HG02642 (cell line): ENCODE results near the gene ANKRD30A.
"Not testable (repeated sequence)": the region's sequence is repeated elsewhere in the genome, so short reads cannot be mapped to it uniquely, and the experiment has no call there.

ENCODE experiments used
- ATAC-seq: cut with Tn5 transposase; IDR thresholded peaks from one replicate; pipeline ENCODE4 v1.9.1; 2021; ENCODE audit warnings: mild to moderate bottlenecking; ENCODE audit not compliant: unreplicated experiment, poor library complexity

Gene ANKRD30A

DNA sequence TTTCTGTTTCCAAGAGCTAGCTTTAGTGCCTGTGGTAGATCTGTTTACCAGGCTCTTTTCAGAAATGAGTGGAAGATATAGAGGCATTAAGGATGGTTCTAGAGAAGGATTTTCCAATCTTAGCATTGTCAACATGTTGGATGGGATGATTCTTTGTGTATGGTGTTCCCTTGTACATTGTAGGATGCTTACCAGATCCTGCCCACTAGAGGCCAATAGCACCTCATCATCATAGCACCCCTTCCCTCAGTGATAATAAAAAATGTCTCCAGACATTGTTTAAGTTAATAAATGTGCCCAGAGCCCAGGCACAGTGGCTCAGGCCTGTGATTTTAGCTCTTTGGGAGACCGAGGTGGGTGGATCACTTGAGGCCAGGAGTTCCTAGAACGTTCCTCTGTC, 121.2 kb downstream of the ANKRD30A start:
- no peak for ATAC-seq

DNA sequence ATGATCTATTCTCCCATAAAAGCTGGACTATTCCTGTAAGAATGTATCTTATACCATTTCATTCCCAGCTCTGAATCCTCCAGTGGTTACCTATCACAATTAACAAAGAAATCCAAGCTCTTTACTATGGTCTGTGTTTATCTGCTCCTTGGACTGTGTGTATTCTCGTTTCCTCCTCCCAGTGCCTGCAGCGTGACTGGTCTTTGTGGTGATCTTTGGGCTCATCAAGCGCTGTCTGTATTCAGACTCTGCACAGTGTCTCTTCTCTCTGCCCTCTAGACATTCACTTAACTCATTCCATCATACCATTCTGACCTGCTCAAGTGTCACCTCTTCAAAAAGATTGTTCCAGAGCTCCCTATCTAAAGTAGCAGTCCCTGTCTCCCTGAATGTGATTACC, 130.4 kb downstream of the ANKRD30A start:
- not testable (repeated sequence) for ATAC-seq

DNA sequence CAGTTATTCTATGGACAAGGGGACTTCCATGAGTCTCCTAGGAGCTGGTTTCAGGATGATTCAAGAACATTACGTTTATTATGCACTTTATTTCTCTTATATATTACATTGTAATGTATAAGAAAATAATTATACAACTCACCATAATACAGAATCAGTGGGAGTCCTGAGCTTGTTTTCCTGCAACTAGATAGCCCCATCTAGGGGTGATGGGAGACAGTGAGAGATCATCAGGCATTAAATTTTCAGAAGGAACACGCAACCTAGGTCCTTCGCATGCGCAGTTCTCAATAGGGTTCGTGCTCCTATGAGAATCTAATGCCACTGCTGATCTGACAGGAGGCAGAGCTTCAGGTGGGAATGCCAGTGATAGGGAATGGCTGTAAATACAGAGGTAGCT, 137.9 kb downstream of the ANKRD30A start:
- no peak for ATAC-seq

DNA sequence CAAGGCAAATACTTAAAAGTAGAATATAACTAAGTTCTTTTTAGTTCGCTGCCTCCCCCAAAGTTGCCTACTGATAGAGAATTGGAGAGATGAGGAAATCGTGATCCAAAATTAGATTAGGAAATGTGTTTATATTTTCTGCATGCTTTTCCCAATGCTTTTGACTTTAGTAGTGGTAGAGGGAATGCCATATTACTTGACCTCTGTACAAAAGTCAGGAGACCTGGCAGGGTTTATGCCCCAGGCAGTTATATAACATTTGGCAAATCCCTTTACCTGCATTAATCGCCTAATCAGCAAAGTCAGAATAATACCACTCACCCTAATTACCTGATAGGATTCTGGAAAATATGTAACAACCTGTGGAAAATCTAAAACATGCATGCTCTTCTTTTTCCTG, 142.9 kb downstream of the ANKRD30A start:
- ATAC-seq: no peak

DNA sequence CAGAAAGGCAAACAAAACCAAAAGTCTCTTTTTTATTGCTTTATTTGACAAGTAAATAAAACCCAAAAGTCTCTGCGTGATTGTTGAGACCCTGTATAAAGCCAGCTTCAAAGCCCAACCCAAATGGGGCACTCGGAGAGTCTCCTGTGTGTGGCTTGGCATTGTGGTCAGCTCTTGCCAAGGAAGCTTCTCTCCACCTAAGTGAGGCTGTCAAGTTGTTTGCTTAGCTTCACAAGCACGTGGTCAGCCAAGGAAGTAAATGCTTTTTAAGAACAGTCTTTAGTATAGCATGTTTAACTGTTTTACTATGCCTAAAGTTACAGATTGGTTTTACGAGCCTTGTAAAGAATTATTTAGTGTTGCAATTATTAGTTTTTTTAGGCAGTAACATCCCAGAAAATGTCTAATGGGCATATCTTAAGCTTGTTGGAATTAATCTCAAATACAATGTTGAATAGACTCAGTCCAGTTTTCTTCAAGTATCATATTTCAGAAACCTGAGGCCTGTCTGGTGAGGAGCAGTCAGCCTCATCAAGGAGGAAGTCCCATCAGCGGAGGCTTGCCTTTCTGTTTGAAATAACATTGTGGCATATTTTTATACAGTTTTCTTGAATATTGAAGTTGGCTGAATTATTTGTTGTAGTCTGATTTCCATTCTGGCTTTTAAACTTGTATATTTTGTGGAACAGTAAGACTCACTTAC, 144.3 kb downstream of the ANKRD30A start:
- no peak for ATAC-seq

DNA sequence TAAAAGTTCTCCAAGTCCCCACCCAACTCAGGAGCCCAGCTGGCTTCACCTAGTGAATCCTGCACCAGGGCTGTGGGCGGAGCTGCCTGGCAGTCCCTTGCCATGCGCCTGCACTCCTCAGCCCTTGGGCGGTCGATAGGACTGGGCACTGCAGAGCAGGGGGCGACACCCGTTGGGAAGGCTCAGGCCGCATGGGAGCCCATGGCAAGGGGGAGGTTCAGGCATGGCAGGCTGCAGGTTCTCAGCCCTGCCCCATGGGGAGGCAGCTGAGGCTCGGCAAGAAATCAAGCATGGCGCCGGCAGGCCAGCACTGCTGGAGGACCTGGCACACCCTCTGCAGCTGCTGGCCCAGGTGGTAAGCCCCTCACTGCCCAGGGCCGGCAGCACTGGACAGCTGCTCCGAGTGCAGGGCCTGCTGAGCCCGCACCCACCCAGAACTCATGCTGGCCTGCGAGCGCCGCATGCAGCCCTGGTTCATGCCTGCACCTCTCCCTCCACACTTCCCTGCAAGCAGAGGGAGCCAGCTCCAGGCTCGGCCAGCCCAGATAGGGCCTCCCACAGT, 149.9 kb downstream of the ANKRD30A start:
- no peak for ATAC-seq

DNA sequence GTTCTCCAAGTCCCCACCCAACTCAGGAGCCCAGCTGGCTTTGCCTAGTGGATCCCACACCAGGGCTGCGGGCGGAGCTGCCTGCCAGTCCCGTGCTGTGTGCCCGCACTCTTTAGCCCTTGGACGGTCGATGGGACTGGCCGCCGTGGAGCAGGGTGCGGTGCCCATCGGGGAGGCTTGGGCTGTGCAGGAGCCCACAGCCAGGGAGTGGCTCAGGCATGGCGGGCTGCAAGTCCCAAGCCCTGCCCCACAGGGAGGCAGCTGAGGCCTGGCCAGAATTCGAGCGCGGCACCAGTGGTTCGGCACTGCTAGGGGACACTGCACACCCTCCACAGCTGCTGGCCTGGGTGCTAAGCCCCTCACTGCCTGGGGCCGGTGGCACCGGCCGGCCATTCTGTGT, 159.7 kb downstream of the ANKRD30A start:
- ATAC-seq: no peak

DNA sequence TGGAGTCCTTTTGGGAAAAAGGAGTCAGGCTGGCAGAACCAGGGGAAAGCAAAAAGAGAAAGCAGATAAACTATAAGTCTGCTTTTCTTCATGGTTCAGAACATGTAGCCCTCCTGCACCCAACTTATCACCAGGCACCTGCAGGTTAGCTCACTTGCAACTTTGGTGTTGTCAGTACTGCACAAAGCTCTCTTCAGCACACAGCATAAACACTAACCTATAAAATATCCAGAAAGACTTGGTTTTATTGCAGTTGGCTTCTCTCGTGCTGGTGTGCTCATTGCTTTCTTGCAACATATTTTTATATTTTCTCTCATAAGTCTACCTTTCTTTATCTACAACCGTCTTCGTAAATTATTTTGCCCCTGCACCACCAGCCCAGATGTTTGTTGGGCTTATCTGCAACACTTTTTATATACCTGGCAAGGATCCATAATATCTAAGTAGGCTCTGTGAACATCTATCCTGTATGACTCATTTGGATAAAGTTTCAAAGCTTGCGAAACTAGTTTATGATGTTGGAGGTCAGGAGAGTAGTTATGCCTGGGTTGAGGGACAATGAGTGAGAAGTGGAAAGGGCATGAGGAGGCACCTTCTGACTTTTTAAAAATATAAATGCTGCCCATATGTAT, 164.6 kb downstream of the ANKRD30A start:
- ATAC-seq: no peak

DNA sequence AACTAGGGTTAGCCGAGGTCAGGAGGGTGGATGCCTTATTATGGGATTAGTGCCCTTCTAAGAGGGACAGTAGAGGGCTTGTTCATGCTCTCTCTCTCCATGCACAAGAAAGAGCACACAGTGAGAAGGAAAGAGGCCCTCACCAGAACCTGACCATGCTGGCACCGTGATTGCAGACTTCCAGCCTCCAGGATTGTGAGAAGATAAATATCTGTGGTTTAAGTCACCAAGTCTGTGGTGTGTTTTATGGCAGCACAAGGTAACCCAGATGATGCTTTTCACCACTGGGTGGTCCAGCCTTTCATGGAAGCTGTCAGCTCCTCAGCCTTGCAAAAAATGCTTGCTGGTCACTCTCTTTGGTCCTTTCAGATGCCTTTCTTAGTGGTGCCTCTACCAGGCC, 175.9 kb downstream of the ANKRD30A start:
- no peak for ATAC-seq

DNA sequence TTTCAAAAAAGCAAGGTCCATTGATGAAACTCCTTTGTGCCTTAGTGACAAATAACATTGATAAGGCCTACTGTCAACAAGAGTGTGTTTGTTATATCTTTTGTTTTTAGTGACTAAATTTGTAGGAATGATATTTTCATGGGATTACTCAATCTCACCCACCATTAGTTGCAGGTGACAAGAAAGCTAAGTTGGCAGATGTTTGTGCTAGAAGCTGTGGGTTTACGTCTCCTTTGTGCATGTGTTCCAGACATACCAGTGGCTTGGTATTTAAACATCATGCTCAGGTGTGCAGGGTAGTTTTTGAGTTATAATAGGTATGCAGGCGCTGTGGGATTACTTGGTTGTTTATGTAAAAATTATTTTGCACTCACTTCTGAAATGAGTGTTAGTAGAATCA, 178.6 kb downstream of the ANKRD30A start:
- ATAC-seq: no peak

DNA sequence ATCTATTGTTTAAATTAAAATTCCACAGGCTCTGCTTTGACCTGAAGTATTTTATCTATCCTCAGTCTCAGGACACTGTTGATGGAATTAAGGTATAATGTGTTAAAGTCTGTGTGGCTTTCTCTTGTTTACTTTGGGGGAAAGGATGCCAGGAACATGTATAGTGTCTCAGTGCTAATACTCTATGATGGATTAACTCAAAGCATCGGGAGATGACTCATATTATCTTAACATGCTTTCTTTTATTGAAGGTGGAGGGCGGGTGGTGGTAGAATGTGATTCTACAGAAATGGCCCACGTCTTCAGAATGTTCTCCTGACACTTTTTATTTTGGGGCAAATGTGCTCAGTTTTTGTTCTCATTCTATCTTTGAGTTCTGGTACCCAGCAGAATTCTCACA, 189.0 kb downstream of the ANKRD30A start:
- no peak for ATAC-seq

DNA sequence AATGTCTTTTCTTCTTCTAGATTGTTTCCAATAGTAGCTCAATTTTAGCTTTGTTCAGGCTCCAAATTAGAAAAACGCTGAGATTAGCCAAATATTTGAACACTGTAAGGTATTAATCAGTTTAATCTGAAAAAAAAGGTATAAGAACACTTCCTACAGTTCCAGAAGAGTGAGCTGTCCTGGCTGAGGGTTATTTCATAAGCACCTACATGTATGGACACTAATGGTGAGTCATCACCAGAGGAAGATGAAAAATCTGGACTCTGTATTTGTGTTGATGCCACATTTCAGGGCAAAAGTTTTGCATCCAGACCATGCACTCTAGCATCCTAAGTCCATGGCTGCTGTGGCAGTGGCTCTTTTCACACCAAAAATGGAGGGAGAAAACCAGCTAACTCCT, 189.5 kb downstream of the ANKRD30A start:
- ATAC-seq: no peak

DNA sequence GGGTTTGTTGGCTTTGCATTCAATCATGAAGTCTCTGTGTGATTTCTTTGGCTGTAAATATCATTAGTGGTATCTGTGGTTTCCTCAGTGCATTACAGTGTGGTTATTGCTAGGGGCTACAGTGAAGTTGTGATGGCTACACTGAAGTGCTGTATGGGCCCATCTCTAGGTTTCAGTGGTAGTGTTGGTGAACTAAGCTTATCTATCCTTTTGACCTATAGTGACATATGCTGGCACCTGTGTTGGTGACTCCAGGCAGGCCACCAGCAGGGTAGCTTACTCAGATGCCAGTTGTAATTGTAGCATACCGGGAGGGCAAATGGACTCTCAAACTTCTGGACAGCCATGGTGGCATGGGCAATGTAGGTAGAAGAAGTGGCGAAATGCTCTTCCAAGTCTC, 219.0 kb downstream of the ANKRD30A start:
- no peak for ATAC-seq

DNA sequence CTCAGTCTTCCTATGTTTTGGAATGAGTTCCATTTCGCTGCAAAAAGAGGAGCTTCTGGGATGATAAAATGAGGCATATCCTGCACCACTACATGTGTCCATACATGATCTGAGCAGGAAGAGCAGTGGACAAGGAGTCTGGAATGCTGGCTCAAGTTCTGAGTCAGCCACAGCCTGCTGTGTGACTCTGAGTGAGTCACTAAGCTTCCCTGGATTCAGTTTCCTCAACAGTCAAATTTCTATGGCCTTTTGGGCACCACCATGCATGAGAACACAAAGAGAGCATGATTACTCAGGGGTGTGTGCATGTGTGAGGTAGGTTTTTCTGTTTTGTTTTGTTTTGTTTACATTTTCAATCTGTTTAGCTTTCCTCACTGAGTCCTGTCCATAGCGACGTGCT, 254.6 kb downstream of the ANKRD30A start:
- no peak for ATAC-seq

DNA sequence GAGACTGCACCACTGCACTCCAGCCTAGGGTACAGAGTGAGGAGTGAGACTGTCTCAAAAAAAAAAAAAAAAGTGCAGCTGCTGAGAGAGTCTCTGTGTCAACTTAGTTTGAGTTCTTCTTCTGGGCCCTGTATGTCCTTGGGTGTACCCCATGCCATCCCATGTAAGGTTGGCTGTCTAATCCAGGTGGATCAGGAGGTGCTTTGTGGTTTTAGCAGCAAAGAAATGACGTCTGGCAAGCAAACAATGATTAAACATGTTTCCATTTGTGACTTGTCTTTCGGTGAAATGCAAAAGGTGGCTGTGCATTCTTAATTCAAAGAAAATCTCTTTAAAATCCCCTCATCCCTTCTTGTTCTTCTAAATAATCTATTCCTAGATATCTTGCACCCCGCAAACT, 255.9 kb downstream of the ANKRD30A start:
- no peak for ATAC-seq

DNA sequence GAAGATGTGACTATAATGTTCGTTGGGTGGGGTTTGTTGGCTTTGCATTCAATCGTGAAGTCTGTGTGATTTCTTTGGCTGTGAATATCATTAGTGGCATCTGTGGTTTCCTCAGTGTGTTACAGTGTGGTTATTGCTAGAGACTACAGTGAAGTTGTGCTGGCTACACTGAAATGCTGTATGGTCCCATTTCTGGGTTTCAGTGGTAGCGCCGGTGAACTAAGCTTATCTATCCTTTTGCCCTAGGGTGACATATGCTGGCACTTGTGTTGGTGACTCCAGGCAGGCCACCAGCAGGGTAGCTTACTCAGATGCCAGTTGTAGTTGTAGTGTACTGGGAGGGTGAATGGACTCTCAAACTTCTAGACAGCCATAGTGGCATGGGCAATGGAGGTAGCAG, 259.5 kb downstream of the ANKRD30A start:
- ATAC-seq: no peak

DNA sequence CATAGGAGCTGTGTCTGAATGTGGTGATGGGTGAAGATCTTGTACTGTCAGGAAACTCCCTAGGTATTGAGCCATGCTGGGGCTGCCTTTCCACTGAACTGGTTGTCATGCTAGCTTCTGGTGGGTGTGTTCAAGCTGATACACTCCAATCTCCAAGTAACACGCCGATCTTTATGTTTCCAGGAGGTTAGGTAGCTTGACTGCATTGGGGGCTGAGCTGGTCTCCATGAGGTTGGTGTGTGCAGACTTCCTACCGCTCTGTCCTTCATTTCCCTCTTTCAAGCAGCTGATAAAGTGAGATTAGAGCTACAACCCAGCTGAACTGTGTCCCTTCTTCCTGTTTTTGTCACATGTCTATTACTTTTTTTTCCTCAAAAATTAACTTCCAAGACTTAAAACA, 265.5 kb downstream of the ANKRD30A start:
- no peak for ATAC-seq

DNA sequence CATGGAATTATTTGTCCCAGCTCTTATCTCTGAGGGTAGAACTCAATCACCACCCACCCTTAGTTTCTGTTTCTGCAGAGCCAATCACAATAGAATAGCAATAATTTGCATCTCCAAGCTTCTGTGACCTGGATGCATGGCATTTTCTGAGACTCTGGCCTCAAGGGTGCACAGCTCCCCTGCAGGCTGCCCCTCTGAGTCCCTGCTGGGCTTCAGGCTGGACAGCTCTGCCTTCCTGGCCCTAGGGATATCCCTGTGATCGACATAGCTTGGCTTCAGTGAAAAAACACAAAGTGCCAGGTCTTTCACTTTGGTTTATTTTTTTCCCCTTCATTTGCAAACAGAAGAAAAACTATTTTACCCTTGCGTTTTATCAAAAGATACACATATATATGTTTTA, 275.4 kb downstream of the ANKRD30A start:
- ATAC-seq: not testable (repeated sequence)

DNA sequence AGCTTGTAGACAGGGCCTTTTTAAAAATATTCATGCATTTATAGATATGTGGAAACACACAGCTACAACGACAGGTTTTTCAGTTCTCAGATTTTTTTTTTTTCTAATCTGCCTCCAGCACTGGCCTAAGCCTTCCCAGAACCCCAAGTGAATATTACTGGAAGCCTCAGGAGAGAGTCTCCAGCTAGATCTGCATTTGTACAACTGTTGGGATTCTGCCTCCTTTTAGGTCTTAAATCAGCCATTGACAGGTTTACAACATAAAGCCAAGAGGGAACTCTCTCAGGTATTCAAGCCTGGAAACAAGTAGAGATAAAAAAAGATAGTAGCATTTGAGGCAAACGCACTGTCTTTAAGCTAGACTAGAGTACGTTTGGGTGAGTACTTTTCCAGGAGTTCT, 275.8 kb downstream of the ANKRD30A start:
- ATAC-seq: no peak

DNA sequence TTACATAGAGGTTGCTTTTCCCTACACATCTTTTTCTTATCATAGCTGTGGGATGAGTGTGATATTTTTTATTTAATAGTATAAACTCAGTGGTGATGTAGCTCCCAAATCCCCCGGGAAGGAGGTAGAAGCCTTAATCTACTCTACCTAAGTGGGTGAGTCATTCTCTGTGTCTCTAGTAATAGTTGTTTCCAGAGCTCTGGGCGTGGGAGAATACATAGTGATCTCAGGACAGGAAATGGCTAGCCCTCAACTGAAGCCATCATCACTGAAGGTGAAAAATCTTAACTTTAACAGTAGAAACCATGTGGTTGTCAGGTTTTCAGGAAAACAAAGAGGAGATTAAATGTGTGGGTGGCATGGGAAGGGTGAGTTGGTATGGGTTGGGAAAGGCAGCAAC, 278.4 kb downstream of the ANKRD30A start:
- no peak for ATAC-seq
